NOMO-1 (cell line): ENCODE results near the gene LRRC36.
A peak's percentile ranks its signal among the peaks of the same experiment; 100 is the strongest.

ENCODE experiments used
- DNase-seq, 2 experiments: peaks; one replicate each; lab custom pipeline; 2025; ENCODE audit not compliant: unreplicated experiment in 2 of 2; lab: John Stamatoyannopoulos, UW

Gene LRRC36, protein sequence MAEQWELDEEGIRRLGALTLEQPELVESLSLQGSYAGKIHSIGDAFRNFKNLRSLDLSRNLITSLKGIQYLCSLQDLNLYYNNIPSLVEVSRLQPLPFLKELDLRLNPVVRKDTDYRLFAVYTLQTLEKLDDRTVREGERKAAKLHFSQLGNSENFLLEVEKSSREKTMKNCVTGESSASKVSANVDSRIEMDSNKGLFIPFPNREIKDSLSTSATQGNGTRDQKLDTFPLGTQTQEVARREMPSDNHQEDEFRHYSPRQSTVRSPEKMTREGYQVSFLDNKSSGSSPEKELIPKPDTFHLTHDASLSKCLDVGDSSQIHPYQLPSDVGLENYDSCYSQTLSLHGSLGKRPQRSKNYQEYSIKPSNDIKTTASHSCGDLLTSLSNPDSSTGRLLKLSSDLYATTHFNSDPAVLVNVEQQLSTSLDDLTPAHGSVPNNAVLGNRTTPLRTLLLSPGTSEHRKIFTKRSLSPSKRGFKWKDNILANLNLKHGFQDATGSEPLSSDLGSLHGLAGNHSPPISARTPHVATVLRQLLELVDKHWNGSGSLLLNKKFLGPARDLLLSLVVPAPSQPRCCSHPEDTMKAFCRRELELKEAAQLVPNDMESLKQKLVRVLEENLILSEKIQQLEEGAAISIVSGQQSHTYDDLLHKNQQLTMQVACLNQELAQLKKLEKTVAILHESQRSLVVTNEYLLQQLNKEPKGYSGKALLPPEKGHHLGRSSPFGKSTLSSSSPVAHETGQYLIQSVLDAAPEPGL

DNA sequence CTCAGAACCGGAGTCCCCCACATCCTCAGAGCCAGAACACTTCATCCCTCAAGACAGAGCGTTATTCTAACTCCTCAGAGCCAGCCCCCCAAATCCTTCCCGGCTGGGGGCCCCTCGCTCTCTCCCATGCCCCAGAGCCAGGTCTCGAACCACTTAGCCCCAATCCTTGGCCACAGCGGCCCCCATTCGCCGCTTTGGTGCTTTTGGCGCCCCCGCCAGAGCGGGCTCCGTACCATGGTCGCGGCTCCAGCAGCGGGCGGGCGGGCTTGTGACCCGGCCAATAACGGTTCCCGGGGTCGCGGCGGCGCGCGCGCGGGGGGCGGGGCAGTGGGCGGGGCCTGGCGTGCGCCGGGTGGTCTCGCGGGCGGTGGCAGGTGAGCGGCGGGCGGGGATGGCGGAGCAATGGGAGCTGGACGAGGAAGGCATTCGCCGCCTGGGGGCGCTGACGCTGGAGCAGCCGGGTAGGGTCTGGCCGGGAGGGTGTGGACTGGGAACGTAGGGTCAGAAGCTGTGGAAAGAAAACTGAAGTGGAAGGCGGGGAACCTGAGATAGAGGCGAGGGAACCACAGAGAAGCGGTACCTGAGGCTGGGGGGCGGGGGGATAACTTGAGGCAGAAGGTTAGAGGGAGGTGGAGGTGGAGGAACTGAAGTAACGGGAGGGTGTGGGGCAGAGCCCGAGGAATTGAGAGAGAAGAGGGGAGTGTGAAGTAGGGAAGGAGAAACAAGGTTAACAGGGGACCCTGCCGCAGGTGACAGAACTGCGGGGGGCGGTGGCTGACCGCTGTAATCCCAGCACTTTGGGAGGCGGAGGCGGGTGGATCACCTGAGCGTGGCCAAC, at the start of gene LRRC36, which contains the start of gene KCTD19:
Gene LRRC36 (plus strand): TSS at position 344 of the 838 bp plus-strand sequence. CDS start 48 bp downstream, at position 392.
Gene KCTD19 (minus strand): TSS at position 270 of the 838 bp plus-strand sequence. CDS start 34 bp downstream, at position 236.
- no peak for DNase-seq

- no peak for DNase-seq
Measured at GRCh38 chr16:67277294-67277998, 49.2 kb upstream of the LRRC36 start.

DNA sequence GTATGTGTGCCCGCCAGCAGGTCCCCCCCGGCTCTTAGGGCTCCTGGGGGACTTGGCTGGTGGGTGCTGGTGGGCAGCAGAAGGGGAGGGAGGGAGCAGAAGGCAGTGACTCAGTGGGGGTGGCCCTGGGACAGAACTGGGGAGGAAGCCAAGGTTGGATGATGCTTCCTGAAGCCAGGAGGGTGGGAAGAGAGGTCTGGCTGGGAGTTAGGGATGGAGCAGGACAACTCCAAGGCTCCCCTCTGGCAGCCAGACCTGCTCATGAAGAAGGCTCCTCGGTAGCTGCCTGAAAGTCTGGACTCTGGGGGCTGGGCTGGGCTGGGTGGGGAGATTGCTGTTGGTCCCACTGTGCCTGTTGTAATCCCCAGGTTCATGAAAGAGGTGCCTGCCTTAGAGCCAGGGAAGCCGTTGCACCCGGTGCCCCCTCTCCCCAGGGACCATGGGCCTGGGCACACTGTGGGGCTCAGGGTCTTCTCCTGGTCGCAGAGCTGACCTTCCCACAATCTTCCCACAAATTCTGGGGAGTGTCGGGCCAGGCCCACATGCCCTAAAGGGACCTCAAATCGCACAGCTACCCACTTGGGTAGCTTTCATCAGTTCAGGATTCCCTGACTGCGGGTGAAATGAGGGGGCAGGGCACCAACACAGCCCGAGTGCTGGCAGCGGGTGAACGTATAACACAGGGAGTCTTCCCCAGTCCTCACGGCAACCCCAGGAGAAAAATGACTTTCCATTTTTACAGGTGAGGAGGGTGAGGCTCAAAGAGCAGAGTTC, 48.4 kb upstream of the LRRC36 start:
- no peak for DNase-seq

DNA sequence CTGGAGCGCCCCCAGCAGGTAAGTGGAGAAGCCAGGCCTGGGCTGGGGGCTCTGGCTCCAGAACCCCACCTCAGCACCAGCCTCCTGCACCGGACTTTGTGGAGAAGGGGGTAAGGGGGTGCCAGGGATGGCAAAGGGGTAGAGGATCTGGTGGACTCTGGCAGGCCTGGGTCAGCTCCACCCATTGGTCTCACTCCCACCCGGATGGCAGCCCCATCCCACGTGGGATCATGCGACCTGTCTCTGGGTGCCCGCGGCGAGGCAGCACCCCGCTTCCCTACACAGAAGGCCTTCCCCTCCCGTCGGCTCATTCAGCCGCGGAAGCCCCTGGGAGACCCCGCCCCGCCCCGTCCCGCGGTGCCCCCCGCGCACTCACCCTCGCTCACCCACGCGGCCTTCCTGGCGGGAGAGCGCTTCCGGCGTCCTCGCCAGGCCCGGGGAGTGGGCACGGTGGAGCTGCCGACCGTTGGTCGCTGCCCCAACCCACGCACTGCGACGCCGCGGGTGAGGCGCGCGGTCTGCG, 47.8 kb upstream of the LRRC36 start:
- peak; percentile 24 to 38 for DNase-seq

GRCh38 chr16:67279296-67280089, 47.1 kb upstream of the LRRC36 start, which contains the start of gene PLEKHG4:
TSS of gene PLEKHG4 (plus strand) at chr16:67279532. CDS start at chr16:67280045, 513 bp downstream.
- DNase-seq = peak; percentile 83 to 88

DNA sequence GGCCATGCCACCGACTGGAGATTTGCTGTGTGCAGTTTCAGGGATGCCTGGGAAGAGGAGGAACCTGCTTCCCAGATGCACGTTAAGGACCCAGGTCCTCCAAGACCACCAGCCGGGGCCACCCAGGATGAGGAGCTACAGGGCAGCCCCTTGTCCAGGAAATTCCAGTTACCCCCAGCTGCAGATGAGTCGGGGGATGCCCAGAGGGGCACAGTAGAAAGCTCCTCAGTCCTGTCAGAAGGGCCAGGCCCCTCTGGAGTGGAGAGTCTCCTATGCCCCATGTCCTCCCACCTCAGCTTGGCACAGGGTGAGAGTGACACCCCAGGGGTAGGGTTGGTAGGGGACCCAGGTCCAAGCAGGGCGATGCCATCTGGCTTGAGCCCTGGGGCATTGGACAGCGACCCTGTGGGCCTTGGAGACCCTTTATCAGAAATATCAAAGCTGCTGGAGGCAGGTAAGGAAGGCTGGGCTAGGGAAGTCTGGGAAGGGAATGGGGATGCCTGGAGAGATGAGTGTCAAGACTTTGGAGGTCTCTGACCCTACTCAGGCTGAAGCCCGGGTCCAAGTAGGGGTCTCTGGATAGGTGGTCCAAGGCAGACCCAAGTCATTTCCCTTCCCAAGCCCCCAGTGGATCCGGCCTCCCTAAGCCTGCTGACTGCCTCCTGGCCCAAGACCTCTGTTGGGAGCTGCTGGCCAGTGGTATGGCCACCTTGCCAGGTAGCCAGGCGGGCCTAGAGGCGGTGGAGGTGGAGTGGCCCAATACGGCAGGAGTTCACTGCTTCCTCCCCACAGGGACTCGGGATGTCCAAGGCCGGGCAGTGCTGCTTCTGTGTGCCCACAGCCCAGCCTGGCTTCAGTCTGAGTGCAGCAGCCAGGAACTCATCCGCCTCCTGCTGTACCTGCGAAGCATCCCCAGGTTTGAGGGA, 46.3 kb upstream of the LRRC36 start:
- no peak for DNase-seq

DNA sequence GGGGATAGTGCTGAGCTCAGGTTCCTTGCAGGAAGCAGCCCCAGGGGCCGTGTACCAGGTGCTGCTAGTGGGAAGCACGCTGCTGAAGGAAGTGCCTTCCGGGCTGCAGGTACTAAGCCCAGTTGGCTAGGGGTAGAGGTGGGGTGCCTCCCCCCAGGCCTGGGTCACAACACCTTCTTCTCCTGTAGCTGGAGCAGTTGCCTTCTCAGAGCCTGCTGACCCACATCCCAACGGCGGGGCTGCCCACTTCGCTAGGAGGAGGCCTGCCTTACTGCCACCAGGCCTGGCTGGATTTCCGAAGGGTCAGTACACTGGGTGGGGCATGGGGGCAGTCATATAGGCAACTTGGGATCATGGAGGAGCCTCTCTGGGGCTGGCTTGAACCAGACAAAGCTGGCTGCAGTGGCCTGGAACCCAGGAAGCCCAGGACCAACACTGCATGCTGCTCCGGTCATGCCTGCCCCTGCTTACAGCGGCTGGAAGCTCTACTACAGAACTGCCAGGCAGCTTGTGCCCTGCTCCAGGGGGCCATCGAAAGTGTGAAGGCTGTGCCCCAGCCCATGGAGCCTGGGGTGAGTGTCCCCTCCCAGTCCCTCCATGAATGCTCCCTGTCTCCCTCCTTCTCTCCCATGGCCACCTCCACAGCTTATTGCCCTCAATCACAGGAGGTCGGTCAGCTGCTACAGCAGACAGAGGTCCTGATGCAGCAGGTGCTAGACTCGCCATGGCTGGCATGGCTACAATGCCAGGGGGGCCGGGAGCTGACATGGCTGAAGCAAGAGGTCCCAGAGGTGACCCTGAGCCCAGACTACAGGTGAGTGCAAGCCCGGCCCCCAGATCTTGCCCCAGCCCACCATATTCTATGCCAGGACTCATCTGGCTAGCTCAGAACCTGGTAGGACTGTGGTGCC, 44.8 kb upstream of the LRRC36 start:
- DNase-seq = no peak

GRCh38 chr16:67282447-67282805, 44.2 kb upstream of the LRRC36 start:
- no peak for DNase-seq

DNA sequence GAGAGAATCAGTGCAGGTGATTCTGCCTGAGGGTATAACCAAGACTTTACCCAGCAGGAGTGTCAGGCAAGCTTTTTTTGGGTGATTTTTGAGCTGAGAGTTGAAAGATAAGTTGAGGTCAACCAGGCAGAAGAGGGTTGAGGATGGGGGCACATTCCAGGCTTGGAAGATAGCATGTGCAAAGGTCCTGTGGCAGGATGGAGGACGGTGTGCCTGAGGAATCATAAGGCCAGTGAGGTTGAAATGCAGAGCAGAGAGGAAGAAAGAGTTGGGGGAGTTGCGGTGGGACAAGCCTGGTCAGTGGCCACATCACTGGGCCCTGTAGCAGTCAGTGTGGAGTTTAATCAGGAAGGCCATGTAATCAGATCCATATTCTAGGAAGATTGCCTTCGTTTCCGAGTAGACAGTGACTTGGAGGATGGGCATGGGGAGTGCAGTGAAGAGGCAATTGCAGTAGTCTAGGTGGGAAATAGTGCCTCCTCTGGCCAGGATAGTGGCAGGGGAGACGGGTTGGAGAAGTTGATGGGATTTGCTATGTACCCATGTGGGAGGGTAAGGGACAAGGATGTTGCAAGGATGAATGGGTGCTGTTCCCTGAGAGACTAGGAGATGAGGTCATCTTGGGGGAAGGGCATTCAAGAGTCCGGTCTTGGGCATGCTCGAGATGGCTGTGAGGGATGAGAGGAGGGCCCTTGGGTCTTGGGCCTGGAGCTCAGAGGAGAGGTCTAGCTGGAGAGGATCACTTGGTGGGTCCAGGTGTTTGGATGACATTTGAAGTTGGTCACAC, 43.4 kb upstream of the LRRC36 start:
- no peak for DNase-seq

DNA sequence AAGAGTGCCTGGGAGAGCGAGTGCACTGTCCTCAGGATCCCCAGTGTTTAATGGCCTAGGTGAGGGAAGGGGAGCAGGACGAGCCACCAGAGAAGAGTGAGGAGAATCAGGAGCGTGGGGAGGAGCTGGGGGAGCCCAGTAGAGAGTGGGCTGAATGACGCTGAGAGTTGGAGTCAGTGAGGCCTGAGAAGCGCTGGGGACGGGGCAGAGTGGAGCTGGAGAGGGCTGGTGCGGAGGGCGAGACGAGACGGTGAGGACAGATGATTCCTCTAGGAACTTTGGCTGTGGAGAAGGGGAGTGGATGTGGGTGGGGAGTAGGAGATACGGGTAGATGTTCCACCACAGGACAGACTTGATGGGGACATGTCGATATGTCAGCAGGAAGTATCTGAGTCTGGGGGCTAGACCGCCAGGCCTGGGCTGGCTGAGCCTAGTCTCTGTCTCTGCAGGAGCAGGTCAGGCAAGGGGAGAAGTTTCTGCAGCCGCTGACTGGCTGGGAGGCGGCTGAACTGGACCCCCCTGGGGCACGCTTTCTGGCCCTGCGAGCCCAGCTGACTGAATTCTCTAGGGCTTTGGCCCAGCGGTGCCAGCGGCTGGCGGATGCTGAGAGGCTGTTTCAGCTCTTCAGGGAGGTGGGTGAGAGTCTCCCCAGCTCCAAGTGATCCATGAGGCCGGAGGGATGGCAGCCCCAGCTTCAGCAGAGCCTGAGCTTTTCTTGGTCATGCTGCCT, 42.6 kb upstream of the LRRC36 start:
- no peak for DNase-seq

- DNase-seq = no peak
Measured at GRCh38 chr16:67284699-67285646, 41.6 kb upstream of the LRRC36 start.

GRCh38 chr16:67286441-67287235, 40.0 kb upstream of the LRRC36 start:
- no peak for DNase-seq

GRCh38 chr16:67287960-67288359, 38.7 kb upstream of the LRRC36 start:
- no peak for DNase-seq
